GM18519 (cell line): ENCODE results near the gene SMPD3.

Source experiments
- ATAC-seq: cut with Tn5 transposase; IDR thresholded peaks from one replicate; pipeline ENCODE4 v1.9.1; 2021; ENCODE audit warnings: mild to moderate bottlenecking, moderate library complexity; ENCODE audit not compliant: unreplicated experiment, low FRiP score

Gene SMPD3

DNA sequence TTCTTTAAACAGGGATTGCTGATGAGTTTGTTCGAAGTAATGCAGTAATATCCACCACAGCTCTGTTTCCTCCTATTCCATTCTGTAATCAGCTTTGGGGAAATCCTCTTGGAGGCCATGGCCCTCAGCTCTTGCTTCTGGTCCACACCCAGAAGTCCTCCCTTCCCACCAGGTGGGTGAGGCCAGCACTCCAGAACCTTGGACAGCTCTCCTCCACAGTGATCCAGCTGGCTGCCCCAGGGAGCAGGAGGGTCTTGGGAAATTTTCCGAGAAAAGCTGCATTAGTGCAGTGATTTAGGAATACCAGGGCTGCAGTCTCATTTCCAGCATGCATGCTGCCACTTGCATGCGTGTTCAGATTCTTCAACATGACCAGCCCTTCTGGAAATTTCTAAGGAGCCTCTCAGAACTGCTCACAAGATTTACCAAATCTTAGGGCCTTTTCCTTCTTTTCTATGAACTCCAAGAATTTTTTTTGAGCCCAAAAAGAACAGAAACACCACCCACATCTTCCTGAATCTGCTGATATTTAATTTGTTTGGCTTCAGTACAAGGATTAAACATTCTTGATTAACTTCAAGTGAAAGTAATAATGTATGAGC, 4.2 kb downstream of the SMPD3 start:
- ATAC-seq = no peak

- no peak for ATAC-seq
Observed at GRCh38 chr16:68436581-68436980, 11.7 kb downstream of the SMPD3 start.

DNA sequence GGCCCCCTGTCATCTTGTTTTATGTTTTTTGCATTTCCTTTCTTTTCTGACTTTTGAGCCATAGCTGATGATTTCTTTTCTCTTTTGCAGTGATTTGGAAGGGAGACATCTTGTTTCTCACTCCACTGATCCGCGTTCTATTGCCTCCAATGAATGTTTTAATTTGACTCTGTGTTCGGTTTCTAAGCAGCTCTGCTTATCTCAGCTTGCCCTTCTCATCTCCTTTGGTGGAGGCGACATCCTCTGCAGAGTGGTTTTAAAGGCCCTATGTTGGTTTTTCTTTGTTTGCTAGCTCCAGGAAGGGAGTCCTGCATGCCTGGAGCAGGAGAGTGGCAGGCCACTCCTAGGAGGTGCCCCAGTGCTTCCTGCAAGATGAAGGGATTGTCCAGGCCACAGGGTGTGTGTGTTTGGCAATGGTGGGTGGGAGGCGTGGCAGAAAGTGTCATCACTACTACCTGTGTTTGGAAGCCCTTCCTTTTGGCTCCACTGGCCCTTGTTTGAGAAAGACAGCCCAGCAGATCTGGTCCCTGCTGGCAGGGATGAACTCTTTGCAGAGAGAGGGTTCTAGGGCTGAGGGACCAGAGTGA, 13.6 kb downstream of the SMPD3 start:
- ATAC-seq = no peak

GRCh38 chr16:68433316-68433715, 15.0 kb downstream of the SMPD3 start:
- ATAC-seq = no peak

DNA sequence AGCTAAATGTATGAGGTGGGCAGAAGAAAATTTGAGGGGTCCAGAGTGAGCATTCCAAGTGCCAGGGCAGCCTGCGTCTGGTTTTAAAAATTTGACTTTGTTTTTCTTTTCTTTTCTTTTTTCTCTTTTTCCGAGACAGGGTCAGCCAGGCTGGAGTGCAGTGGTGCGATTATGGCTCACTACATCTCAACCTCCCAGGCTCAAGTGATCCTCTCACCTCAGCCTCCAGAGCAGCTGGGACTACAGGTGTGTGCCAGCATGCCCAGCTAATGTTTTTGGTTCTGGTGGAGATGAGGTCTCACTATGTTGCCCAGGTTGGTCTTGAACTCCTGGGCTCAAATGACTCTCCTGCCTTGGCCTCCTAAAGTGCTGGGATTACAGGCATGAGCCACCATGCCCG, 15.6 kb downstream of the SMPD3 start:
- no peak for ATAC-seq

DNA sequence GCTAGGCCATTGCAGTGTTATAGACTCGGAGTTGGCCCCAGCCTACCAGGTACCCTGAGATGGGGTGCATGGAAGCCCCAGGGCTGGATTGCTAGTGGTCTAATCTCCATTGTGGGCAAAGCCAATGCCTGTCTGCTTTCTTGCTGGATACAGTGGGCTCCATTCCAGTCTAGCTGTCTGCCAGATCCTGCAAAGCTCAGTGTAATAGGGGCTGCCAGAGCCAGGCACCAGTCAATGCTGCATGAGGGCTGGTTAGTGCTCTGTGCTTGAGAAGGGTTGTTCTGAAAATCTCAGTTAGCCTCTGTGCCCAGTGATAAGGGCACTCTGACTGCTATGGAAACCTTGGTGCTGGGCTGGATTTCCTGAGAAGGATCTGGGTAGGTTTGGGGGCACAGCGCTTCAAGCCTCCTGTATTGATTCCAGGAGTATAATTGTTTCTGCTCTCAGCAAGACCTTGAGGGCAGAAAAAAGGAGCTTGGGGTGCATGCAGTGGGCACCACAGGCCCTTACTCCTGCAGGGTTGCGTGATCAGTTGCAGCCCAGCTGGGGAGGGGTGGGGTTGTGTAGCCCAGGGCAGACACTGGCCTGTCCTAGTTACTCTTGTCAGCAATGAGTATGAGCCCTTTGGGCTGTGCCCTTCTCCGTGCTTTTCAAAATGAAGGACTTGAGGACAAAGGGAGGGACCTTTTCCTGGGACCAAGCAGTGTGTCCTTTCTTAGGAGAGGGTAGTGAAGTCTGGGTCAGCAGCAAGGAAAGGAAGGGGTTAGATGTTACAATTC, 19.0 kb downstream of the SMPD3 start:
- ATAC-seq = no peak

DNA sequence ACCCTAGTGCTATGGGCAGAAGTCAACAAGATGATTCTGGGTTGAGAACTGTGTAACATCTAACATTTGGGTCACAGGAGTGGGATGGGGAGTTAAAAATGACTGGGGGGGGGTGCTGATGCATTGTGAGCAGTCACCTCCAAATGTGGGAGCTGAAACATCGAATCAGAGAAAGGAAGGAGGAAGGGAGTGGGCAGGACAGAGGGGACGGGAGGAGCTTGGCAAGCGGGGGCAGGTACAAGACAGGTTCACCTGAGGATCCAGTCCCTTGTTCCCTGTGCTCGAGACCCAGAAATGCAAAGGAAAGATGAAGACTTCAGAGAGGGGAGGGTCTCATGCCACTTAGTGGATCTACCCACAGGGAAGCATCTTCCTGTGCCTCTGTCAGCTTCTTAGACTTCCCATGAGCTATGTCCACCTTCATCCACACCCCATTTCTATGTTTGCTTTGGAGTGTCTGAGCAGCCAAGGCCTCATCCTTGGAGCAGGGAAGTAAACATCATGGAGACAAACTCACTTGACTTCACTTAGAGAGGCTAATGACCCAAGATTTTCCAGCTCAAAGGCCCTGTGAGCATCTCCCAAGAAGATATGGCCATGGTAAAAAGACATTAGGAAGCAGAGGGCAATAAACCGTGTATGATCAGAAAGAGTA, 20.5 kb downstream of the SMPD3 start:
- no peak for ATAC-seq

GRCh38 chr16:68426347-68426652, 22.0 kb downstream of the SMPD3 start:
- no peak for ATAC-seq

DNA sequence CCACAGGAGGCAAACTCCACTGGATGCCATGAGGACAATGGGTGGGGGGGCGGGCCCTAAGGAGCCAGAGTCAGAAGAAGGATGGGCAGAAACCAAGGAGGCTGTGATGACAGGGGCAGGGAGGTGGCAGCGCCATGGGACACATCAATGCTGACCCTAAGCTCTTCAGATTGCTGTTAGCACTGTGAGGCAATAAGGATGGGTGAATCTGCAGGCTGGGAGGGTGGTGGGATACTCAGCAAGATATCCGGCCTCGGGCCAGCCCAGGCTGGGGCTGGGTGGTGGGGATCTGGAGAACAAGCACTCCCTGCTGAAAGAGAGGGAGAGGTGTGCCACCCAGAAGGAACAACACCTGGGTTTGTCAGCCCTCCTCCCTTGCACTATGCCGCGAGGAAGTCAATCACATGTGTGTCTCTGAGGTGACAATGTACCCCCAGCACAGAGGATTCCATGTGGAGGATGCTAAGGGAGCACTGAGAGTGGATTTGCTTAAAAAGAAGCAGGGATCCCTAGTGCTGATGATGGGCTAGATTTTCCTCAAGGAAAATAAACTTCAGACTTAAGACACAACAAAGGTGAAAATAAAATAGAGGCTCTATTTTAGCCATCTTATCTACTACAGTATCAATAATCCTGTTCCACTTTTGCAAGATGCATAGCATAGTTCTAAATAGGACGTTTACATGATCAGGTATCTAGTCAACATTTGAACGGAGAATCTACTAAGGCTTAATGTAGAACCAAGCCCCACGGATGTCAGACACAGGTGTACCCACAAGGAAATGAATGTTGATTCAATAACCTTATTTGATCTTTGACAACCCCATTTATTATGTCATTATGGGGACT, 22.6 kb downstream of the SMPD3 start:
- ATAC-seq = no peak

DNA sequence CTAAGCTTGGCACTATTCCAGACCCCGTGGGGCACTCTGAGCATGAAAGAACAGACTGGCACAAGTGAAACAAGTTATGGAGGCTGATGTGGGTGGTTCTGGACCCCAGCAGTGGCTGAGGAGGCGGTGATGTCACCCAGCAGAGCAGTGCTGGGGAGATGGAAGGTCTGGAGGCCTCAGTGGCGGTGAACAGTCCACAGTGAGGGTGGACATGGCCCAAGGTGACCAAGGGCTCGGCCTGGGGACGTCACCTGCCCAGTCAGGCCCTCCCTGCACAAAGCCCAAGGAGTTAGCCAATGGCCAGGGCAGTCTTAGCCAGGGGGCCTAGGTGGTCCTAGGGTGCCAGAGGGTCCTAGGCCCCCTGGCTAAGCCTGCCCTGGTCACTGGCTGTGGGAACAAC, 24.5 kb downstream of the SMPD3 start:
- no peak for ATAC-seq

DNA sequence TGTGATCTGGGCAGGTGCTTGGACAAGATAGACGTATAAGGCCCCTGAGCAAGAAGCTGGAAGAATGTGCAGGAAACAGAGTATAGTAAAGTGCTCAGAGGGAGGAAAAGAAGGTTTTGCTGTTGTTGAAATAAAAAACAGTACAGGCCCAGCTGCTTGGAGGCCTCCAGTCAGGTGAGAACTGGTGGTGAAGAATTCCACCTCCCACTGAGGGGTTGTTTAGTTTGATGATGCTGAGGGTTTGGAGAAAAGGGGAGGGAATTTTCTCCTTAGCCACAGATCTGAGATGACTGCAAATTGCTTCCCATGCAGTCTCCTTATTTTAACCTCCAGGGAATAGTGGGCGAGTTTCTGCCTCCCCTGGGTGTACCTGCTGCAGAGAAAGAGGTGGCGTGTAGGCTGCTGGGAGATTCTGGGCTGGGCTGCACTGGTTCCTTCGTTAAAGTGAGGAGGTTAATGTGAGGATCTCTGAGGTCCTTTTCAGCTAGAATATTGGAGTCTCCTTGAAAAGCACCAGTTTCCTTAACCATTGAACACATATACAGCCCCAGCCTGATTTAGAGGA, 25.8 kb downstream of the SMPD3 start:
- ATAC-seq = no peak

DNA sequence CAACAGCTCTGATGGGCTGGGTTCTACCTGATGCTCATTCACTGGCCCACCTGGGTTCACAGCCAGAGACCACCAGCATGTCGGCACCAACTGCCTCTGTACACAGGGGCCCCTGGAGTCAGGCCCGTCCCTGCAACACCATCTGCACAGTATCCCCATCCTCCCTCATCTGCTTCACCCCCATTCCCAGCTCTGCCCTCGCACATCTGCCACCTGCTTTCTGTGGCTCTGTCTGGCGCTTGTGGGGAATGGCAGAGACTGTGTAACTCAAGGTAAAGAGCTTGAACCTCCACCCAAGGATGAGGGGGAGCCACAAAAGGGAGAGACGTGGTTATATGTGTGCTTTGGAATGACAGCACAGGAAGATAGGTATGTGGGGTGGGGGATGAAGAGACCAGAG, 27.2 kb downstream of the SMPD3 start:
- no peak for ATAC-seq

DNA sequence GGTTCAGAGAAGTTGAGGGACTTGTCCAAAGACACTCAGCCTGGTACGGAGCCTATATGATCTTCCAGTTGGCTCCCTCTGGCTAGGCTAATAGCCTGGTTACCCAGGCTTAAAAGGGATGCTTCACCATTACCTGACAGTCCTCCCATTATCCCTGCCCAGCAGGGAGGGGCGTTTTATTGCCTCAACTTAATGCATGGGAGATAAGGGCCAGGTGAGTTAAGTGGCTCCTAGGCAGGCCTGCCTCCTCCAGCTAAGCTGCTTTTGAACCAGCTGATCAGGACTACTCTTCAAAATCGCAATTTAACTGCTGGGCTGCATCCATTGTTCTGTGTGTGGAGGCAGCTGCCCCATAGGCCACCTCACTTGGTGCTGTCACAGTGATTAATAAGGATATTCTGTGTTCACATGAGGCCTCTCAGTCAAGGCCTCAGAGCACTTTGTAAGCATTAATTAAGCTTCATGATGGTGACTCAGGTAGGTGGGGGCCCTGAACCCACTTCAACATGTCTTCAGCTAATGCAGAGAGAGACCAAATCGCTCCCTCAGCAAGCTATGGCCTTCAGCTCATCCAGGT, 27.9 kb downstream of the SMPD3 start:
- ATAC-seq = no peak

DNA sequence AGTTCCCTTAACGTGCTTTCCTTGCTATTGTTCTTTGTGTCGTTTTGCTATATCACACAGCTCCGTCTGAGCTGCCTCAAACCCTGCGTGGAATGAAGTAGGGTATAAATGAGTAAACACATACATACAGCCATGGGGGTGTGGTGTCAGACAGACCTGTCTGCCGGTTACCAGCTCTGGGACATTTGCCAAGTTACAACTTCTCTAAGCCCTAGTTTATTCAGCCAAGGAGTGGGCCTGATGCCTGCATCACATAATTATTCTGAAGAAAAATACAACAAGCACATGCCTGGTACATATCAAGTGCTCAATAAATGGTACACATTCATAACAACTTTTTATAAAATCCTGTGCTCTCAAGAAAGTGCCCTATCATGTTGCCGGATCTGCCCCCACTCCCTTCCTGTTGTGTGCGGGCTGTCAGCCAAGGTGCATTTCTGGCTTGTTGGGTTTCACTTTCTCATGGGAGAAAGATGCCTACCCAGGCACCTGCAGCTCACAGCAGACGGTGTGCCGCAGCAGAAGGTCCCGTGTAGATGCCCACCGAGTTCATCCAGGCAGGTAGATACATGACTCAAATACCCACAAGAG, 30.5 kb downstream of the SMPD3 start:
- ATAC-seq = no peak

GRCh38 chr16:68416057-68417046, 32.0 kb downstream of the SMPD3 start:
- ATAC-seq = no peak

DNA sequence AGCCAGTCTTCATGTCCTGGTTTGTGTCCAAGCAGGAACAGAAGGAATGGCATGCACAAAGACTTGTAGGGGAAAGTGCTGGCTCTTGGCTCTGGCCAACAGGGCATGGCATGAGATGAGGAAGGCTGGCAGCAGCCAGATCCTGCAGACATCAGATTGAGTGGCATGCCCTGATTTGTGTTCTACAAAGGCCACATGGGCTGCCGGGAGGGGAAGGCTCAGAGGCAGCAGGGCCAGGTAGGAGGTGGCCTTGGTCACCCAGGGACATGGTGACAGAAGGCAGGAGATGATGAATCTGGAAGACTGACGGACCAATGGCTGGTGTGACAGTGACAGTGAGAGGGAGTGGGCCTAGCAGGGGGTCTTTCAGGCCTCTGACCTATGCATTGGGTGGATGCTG, 33.7 kb downstream of the SMPD3 start:
- ATAC-seq = no peak

DNA sequence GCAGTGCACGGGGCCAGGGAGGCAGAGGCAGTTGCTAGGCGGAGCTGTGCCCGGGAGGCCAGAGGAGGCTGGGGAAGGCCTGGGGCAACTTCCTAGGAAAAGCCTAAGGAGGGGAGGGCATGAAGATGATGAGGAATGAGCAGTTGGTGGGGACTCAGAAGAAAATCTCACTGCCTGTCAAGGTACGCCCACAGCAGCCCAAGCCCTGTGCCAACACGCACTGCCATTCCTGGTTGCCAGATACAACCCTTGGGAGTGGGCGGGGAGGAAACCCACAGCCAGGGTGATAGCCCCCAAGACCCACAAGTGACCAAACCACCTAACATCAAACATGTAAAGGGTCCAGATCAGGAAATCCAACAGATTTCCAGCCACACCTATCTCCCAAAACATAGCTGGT, 36.2 kb downstream of the SMPD3 start:
- no peak for ATAC-seq

DNA sequence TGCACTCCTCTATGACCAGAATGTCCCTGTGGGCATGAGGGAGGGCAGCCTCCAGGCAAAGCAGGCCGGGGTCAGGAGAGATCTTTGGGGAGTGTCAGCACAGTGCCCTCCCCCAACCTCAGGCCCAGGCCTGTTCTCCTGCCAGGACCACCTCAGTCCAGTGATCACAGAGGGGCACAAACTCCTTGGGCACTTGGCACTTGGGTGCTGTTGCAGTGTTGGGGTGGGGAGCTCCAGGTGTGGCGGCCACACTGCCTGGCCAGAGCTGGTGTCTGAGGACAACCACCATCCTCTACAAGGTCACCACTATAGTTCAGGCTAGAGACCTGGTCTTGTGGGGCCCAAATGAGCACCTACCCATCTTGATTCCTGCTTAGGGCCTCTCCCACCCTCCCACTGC, 37.2 kb downstream of the SMPD3 start:
- no peak for ATAC-seq

GRCh38 chr16:68408967-68409366, 39.3 kb downstream of the SMPD3 start:
- no peak for ATAC-seq
